GM12878 (cell line): ENCODE data around the gene PSAPL1.

Experiments
- ATF2 ChIP-seq: IDR thresholded peaks from 2 replicates; pipeline ENCODE4 v1.6.1; 2012; ENCODE audit warnings: low read length, inconsistent platforms
- JUND ChIP-seq: IDR thresholded peaks from 2 replicates; pipeline ENCODE4 v1.6.1; 2012; ENCODE audit warnings: low read depth, mild to moderate bottlenecking, low read length, improper control_type of control experiment, moderate library complexity

- TF ChIP-seq ATF2 (no peak), JUND (no peak)
Measured at GRCh38 chr4:7464259-7464655, 29.5 kb upstream of the PSAPL1 start.
